Right lobe of liver (tissue), 6 donors: ENCODE results near the gene RNF25. TPM values are rescaled to one million over a fixed set of nuclear protein-coding genes. Genes with fewer than 3 reads are reported as not detected.

Experiments used
- ATAC-seq, 4 donors: fragments of 200-7000 bp; cut with Tn5 transposase; one replicate each; pipeline ENCODE4 v1.9.1; 2020; ENCODE audit warnings: mild to moderate bottlenecking in 4 of 4, moderate library complexity in 4 of 4
- DNase-seq, 3 donors: peaks; one replicate each; pipeline ENCODE4 v3.0.0-alpha.2; 2020
- H3K27ac ChIP-seq, 3 donors: fragments of 200-600 bp; one replicate each; pipeline ENCODE4 v1.8.0; 2022
- H3K27me3 ChIP-seq, 2 donors: fragments of 200-600 bp; one replicate each; pipeline ENCODE4 v1.8.0; 2022
- H3K36me3 ChIP-seq, 4 donors: fragments of 200-600 bp; sonication (generic) in 1 of 4; one replicate each; pipeline versions ENCODE4 v1.5.1 to v1.8.0; 2017 to 2022; ENCODE audit warnings: control low read depth in 1 of 4
- H3K4me1 ChIP-seq, 4 donors: fragments of 200-600 bp; sonication (generic) in 1 of 4; one replicate each; pipeline versions ENCODE4 v1.5.1 to v1.8.0; 2017 to 2022; ENCODE audit warnings: control low read depth in 1 of 4
- H3K4me3 ChIP-seq, 3 donors: fragments of 200-600 bp; one replicate each; pipeline ENCODE4 v1.8.0; 2022
- H3K9me3 ChIP-seq, 4 donors: fragments of 200-600 bp; sonication (generic) in 1 of 4; one replicate each; pipeline versions ENCODE4 v1.5.1 to v1.8.0; 2017 to 2022; ENCODE audit warnings: control low read depth in 1 of 4
- POLR2A ChIP-seq: fragments of 450-650 bp; IDR thresholded peaks from one replicate; pipeline ENCODE4 v1.6.1; 2017; ENCODE audit warnings: antibody characterized with exemption, mild to moderate bottlenecking
- WGBS: methylation state at CpG from one replicate; pipeline ENCODE4 v1.1.6; 2018; ENCODE audit warnings: low coverage, low lambda C conversion rate; ENCODE audit not compliant: insufficient coverage; ENCODE audit errors: missing lambda C conversion rate; 5-methylcytosine and 5-hydroxymethylcytosine counted together
- intact Hi-C, 2 donors: fragments of 100-400 bp; cut with DNase I; formaldehyde crosslinking; loops; one replicate each; pipeline versions ENCODE4 v1.11.2 to v1.14.1; 2022
- total RNA-seq, 6 experiments: library from RNA; depleted of rRNA in 2 of 6; stranded (reverse); fragments of >200 nt in 2 of 6; fragmentation: NEBNext Ultra II Directional in 3 of 6; extraction: Animal tissue kit (Norgen Biotek cat#: 25700) in 3 of 6; gene quantifications; one replicate each; pipeline versions ENCODE4 v1.1.0 to v1.2.4, GENCODE V29; 2016 to 2023
- TF ChIP-seq, protein P1 (sequence below), 4 donors: fragments of 200-600 bp in 3 of 4; fragments of 450-650 bp in 1 of 4; IDR thresholded peaks; one replicate each; pipeline versions ENCODE4 v1.5.1 to v1.8.0; 2016 to 2022; ENCODE audit warnings: antibody characterized with exemption in 4 of 4, mild to moderate bottlenecking in 2 of 4
- donor health status: DM: no; HTN: yes; CAD: no.
- donor health status: DM: no; HTN: no; CAD: no.
- donor health status: DM: no; HTN: no; CAD: no.
- donor health status: DM: no; HTN: yes; CAD: no.
- donor health status: DM: no; HTN: yes; CAD: no.

RNF25 gene
- total RNA-seq, 6 experiments from 2014 or later, result 7.7 to 11.1 (median 9.1) TPM

DNA sequence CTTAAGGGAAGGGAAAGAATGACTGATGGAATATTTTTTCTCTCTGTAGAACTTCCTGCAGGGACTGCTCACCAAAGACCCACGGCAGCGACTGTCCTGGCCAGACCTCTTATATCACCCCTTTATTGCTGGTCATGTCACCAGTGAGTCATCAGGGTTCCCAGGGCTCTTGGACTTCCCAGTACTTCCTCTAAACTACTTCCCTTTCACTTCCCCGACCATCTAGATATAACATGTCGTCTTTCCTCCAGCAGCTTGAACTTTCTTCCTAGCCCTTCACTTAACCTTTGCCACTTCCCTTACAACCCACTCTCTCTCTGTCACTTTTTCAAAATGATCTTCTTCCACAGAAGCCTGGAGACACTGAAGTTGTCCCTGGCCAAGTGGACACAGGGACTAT is 7.3 kb upstream of the RNF25 start:
- no peaks in the 10 kb centered on the region for H3K4me1 ChIP-seq
- H3K36me3 ChIP-seq, result peaks cover 0 to 19% (median 1%) of the 10 kb centered on the region in 4 donors
- DNase-seq (no peak), ATAC-seq (peak; percentile 31 to 66 (median 45))
- no peak overlapping the region for H3K27ac ChIP-seq
- intact Hi-C loops, result no loop called here
- no peaks in the 10 kb centered on the region for H3K9me3 ChIP-seq
- H3K4me3 ChIP-seq, result no peak overlapping the region
- no peak for TF ChIP-seq POLR2A
- TF ChIP-seq, protein P1, sequence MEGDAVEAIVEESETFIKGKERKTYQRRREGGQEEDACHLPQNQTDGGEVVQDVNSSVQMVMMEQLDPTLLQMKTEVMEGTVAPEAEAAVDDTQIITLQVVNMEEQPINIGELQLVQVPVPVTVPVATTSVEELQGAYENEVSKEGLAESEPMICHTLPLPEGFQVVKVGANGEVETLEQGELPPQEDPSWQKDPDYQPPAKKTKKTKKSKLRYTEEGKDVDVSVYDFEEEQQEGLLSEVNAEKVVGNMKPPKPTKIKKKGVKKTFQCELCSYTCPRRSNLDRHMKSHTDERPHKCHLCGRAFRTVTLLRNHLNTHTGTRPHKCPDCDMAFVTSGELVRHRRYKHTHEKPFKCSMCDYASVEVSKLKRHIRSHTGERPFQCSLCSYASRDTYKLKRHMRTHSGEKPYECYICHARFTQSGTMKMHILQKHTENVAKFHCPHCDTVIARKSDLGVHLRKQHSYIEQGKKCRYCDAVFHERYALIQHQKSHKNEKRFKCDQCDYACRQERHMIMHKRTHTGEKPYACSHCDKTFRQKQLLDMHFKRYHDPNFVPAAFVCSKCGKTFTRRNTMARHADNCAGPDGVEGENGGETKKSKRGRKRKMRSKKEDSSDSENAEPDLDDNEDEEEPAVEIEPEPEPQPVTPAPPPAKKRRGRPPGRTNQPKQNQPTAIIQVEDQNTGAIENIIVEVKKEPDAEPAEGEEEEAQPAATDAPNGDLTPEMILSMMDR (IDR thresholded peaks at IDR 0.05), result no peak
- 37% methylated on average over 2 of the region's 4 CpGs for WGBS
- no peaks in the 10 kb centered on the region for H3K27me3 ChIP-seq

DNA sequence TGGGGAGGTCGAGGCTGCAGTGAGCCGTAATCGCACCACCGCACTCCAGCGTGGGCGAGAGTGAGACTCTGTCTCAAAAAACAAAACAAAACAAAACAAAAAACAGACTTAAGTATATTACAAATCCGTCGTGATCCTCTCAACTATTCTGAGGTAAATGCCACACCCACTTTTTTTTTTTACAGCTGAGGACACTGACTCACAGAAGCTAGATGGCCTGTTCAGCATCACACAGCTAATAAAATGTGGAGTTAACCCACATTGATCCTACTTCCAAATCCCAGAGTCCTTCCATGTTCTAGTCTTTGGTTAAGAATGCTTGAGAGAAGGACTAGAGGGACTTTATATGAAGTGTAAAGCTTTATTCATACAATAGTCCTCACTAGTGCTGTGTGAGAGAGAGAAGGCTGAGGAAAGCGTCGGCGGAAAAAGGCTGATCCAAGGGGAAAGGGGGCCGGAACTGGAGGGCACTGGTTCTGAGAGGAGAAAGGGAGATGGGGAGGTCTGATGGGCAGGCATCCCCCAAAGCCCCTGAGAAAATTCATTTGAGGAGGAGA is 627 bp downstream of the RNF25 start:
- Histone ChIP-seq H3K27me3 (no peaks in the 10 kb centered on the region), H3K36me3 (peaks cover 0 to 22% (median 11%) of the 10 kb centered on the region in 4 donors), H3K4me1 (peaks cover 0 to 15% (median 4%) of the 10 kb centered on the region in 4 donors), H3K9me3 (no peaks in the 10 kb centered on the region), H3K27ac (peak overlapping the region in 1 of 3 donors; percentile 30), H3K4me3 (peak overlapping the region; percentile 58 to 90 (median 75))
- WGBS, result 45% methylated on average over 12 of the region's 12 CpGs
- DNase-seq (no peak), ATAC-seq (no peak)
- intact Hi-C loops, result no loop called here
- TF ChIP-seq POLR2A, result no peak
- TF ChIP-seq, protein P1 (IDR thresholded peaks at IDR 0.05), result no peak

DNA sequence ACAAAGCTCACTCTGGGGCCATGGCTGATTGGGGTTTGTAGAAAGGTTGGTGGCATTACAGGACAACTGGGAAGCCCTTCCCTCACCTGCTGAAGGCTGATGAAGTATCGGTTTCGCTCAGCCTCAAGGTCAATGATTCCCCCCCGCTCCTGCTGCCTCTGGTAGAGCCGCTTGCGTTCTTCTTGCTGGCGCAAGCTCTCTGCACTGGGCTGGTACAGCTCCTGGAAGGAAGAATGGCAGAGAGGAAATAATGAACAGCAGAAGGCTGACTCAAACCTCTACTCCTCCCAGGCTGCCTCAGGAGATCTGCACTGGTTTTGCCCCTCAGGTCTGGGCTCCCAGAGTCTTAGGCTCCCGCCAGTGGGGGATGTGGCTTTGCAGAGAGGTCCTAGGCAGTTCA is 7.1 kb downstream of the RNF25 start:
- no peaks in the 10 kb centered on the region for H3K9me3 ChIP-seq
- TF ChIP-seq POLR2A, result no peak
- TF ChIP-seq, protein P1 (IDR thresholded peaks at IDR 0.05), result no peak
- no peak overlapping the region for H3K27ac ChIP-seq
- peaks cover 0 to 56% (median 24%) of the 10 kb centered on the region in 4 donors for H3K36me3 ChIP-seq
- DNase-seq (no peak), ATAC-seq (no peak)
- no peaks in the 10 kb centered on the region for H3K27me3 ChIP-seq
- intact Hi-C loops, result no loop called here
- H3K4me1 ChIP-seq, result peaks cover 0 to 7% (median 3%) of the 10 kb centered on the region in 4 donors
- 95% methylated on average over 4 of the region's 7 CpGs for WGBS
- H3K4me3 ChIP-seq, result no peak overlapping the region

DNA sequence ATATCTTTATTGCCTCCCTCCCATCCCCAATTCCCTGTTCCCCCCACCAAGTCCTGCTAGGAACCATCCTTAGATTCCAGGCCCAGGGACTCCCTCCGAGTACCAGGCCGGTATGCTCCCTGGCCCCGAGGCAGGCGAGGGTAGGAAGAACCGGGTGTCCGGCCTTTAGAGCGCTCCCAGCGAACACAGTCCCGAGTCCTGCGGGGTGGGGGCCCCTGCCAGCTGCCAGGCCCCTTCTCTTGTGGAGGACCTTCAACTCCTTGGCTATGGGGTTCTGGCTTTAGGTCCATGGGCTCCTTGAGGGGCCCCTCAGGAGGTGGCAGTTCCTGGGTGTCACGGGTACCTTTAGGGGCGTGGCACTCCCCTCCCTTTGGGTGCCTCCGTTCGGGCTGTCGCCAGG is 7.9 kb downstream of the RNF25 start:
- no peaks in the 10 kb centered on the region for H3K27me3 ChIP-seq
- H3K4me1 ChIP-seq, result peaks cover 0 to 7% (median 3%) of the 10 kb centered on the region in 4 donors
- no peak overlapping the region for H3K4me3 ChIP-seq
- ATAC-seq (no peak), DNase-seq (no peak)
- WGBS, result 90% methylated on average over 2 of the region's 15 CpGs
- intact Hi-C loops, result no loop called here
- H3K27ac ChIP-seq, result no peak overlapping the region
- no peak for TF ChIP-seq POLR2A
- TF ChIP-seq, protein P1 (IDR thresholded peaks at IDR 0.05), result no peak
- H3K36me3 ChIP-seq, result peaks cover 0 to 56% (median 24%) of the 10 kb centered on the region in 4 donors
- H3K9me3 ChIP-seq, result no peaks in the 10 kb centered on the region
